Mucosa of rectum (tissue), 2 donors: ENCODE data around the gene CD248.
A peak's percentile ranks its signal among the peaks of the same experiment; 100 is the strongest.
"Not testable (repeated sequence)": the region's sequence is repeated elsewhere in the genome, so short reads cannot be mapped to it uniquely, and the experiment has no call there.

Experiments
- H3K27ac ChIP-seq, 2 donors: one replicate each; pipeline ENCODE4 v1.7.0; 2013; ENCODE audit warnings: inconsistent platforms in 2 of 2, low read depth in 2 of 2, low read length in 2 of 2
- H3K27me3 ChIP-seq, 2 donors: one replicate each; pipeline ENCODE4 v1.7.0; 2013; ENCODE audit warnings: low read length in 2 of 2; ENCODE audit not compliant: control insufficient read depth in 2 of 2, insufficient read depth in 2 of 2
- H3K36me3 ChIP-seq, 2 donors: one replicate each; pipeline ENCODE4 v1.7.0; 2013; ENCODE audit warnings: low read length in 2 of 2; ENCODE audit not compliant: control insufficient read depth in 2 of 2, insufficient read depth in 2 of 2
- H3K4me1 ChIP-seq, 2 donors: one replicate each; pipeline ENCODE4 v1.7.0; 2013; ENCODE audit warnings: low read length in 2 of 2, mild to moderate bottlenecking in 1 of 2; ENCODE audit not compliant: control insufficient read depth in 2 of 2, insufficient read depth in 2 of 2
- H3K4me3 ChIP-seq, 2 donors: one replicate each; pipeline ENCODE4 v1.7.0; 2013; ENCODE audit warnings: low read length in 2 of 2
- H3K9ac ChIP-seq, 2 donors: one replicate each; pipeline ENCODE4 v1.7.0; 2013; ENCODE audit warnings: low read length in 2 of 2, low read depth in 1 of 2, mild to moderate bottlenecking in 1 of 2
- H3K9me3 ChIP-seq, 2 donors: one replicate each; pipeline ENCODE4 v1.7.0; 2013; ENCODE audit warnings: low read length in 2 of 2; ENCODE audit not compliant: control insufficient read depth in 2 of 2
- donor health status: healthy.
- donor health status: Normal muscosa, but diverticular disease.

CD248 gene

DNA sequence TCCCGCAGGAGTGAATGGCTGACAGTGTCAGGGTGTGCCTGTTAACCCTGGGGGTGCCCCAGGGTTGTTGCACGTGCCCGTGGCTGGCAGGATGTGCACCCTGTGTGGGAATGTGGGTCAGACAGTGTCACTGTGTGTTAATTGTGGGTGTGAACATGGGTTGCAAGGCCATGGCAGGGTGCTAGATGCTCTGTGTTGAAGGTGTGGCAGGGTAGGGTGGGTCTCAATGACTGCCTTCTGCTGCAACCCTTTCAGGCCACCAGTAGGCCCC is 11.1 kb upstream of the CD248 start:
- Histone ChIP-seq H3K27ac (peak overlapping the region in 1 of 2 donors; percentile 58), H3K4me1 (peaks cover 14 to 15% of the 10 kb centered on the region in 2 donors), H3K9ac (no peak overlapping the region), H3K4me3 (no peak overlapping the region), H3K27me3 (no peaks in the 10 kb centered on the region), H3K36me3 (peaks cover 0 to 7% of the 10 kb centered on the region in 2 donors), H3K9me3 (no peaks in the 10 kb centered on the region)

DNA sequence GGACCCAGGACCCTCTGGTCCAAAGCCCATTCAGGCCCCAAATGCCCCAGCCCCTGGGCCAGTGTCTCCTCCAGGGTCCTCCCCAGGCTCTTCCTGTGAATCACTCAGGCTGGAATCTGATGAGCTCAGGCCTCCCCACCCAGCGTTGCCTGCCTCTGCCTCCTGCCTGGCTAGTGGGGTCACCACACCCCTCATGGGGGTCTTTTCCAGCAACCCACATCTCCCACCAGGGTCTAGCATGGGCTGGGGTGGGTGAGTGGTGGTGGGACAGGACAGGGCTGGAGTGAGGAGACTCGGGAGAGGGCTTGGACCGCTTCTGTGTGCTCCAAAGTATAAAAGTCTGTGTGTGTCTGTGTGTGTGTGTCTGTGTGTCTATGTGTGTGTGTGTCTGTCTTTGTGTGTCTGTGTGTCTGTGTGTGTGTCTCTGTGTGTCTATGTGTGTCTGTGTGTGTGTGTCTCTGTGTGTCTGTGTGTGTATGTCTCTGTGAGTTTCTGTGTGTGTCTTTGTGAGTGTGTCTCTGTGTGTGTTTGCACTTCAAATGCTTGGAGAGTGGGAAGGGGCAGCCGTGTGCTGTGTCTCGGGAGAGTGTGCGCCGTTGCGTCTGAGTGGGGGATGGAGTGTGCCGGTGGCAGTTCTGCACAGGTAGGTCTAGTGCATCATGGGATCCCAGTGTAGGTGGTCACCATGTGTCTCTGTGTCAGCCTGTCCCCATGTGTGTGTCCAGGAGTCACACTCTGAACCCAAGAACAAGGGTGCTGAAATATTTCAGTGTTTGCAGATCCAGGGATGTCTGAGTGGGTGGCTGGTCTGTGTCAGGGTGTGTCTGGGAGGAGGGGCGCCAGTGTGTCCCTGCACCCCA is 10.6 kb upstream of the CD248 start:
- no peaks in the 10 kb centered on the region for H3K27me3 ChIP-seq
- peaks cover 14 to 15% of the 10 kb centered on the region in 2 donors for H3K4me1 ChIP-seq
- peaks cover 0 to 4% of the 10 kb centered on the region in 2 donors for H3K36me3 ChIP-seq
- H3K27ac ChIP-seq: peak overlapping the region; percentile 35 to 58
- no peak overlapping the region for H3K4me3 ChIP-seq
- H3K9ac ChIP-seq: no peak overlapping the region
- no peaks in the 10 kb centered on the region for H3K9me3 ChIP-seq

DNA sequence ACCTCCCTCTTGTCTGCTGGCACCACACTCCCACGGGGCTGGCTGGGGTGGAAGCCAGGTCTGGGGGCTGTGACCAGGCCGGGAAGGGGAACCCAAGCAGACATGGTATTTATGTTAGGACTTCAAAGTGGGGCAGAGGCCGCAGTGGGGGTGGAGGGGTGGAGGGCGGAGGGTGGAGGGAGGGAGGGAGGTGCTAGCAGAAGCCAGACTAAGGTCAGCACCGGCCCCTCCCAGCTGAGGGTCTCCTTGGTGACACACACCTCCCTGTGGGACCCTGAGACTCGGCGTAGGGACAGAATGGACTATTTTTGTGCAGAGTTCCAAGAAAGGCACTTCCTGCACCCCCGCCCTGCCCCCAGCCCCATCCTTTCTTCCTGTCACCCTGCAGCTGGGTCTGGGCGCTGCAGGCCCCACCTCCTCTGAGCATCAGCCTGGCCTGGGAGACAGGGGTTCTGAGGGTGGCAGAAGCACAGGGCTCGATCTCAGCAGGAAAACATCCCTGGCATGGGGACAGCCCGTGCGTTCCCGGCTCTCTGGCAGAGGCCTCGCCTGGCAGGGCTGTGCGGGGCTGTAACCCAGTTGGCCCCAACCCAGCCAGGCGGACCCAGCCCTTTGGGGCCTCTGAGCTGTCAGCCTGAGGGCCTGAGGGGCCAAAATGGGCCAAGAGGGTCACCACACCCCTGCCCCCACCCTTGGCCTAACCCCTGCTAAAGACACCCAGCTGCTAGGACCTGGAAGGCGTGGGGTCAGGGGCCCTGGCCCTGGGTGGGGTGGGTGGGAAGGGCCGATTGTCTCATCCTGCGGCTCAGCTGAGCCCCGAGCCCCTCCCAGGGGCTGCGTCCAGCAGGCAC is 9.6 kb upstream of the CD248 start:
- no peaks in the 10 kb centered on the region for H3K27me3 ChIP-seq
- H3K4me3 ChIP-seq: no peak overlapping the region
- H3K9ac ChIP-seq: no peak overlapping the region
- H3K27ac ChIP-seq: peak overlapping the region in 1 of 2 donors; percentile 35
- H3K36me3 ChIP-seq: no peaks in the 10 kb centered on the region
- H3K9me3 ChIP-seq: no peaks in the 10 kb centered on the region
- H3K4me1 ChIP-seq: peaks cover 14 to 15% of the 10 kb centered on the region in 2 donors

- Histone ChIP-seq H3K36me3 (no peaks in the 10 kb centered on the region), H3K27ac (peak overlapping the region in 1 of 2 donors; percentile 9), H3K4me3 (no peak overlapping the region), H3K4me1 (peaks cover 14 to 15% of the 10 kb centered on the region in 2 donors), H3K27me3 (no peaks in the 10 kb centered on the region), H3K9ac (no peak overlapping the region), H3K9me3 (no peaks in the 10 kb centered on the region)
Observed at GRCh38 chr11:66325263-66325671, 8.4 kb upstream of the CD248 start.

- no peaks in the 10 kb centered on the region for H3K36me3 ChIP-seq
- no peaks in the 10 kb centered on the region for H3K27me3 ChIP-seq
- no peak overlapping the region for H3K4me3 ChIP-seq
- H3K9ac ChIP-seq: no peak overlapping the region
- H3K4me1 ChIP-seq: peaks cover 14 to 15% of the 10 kb centered on the region in 2 donors
- H3K27ac ChIP-seq: no peak overlapping the region
- no peaks in the 10 kb centered on the region for H3K9me3 ChIP-seq
Observed at GRCh38 chr11:66324664-66325063, 7.8 kb upstream of the CD248 start.

DNA sequence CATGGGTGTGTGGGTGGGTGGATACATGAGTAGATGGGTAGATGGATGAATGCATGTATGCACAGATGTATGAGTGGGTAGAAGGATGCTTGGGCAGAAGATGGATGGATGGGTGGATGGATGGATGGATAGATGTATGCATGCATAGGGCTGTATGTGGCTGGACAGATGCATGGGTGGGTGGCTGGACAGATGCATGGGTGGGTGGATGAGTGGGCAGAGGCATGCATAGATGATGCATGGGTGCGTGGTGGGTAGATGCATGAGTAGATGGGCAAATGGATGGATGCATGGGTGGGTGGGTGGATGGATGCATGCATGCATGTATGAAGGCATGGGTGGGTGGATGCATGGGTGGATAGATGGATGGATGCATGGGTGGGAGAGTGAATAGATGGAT is 6.8 kb upstream of the CD248 start:
- Histone ChIP-seq H3K4me3 (no peak overlapping the region), H3K27ac (no peak overlapping the region), H3K4me1 (peaks cover 13% of the 10 kb centered on the region in 2 donors), H3K27me3 (no peaks in the 10 kb centered on the region), H3K9me3 (no peaks in the 10 kb centered on the region), H3K36me3 (no peaks in the 10 kb centered on the region), H3K9ac (no peak overlapping the region)

DNA sequence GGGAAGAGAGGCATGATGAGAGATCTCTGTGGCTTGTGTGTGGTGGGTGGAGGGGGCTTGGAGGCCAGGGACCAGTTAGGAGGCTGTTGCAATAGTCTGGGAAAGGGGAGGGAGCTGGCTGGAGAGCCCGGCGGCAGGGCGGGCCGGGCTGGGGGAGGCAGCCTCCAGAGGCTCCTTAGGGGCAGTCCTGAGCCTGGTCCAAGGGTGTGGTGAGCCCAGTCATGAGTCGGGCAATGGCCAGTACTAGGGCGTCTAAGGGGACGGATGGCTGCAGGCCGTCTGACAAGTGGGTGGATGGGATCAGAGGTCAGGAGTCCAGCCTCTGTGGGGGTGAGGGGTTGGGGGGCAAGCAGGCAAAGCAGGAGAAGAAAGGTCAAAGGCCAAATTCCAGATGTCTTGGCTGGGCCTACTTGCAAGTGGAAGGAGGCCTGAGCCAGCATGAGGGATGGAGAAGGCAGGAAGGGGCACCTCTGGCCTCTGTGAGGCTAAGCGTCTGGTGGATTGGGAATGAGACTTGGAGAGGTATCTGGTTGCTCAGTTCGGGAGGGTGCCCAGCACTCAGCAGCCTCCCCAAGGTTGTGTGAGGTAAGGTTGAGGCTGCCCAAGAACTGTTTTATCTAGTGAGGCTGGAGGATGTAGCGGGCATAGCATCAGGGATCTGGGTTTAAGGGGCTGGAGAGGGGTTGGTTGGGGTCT is 6.0 kb upstream of the CD248 start:
- no peaks in the 10 kb centered on the region for H3K9me3 ChIP-seq
- no peak overlapping the region for H3K27ac ChIP-seq
- H3K36me3 ChIP-seq: no peaks in the 10 kb centered on the region
- peaks cover 12% of the 10 kb centered on the region in 2 donors for H3K4me1 ChIP-seq
- no peak overlapping the region for H3K9ac ChIP-seq
- no peak overlapping the region for H3K4me3 ChIP-seq
- no peaks in the 10 kb centered on the region for H3K27me3 ChIP-seq

GRCh38 chr11:66321606-66322005 is 4.8 kb upstream of the CD248 start:
- H3K27ac ChIP-seq: no peak overlapping the region
- no peak overlapping the region for H3K9ac ChIP-seq
- H3K9me3 ChIP-seq: no peaks in the 10 kb centered on the region
- H3K4me1 ChIP-seq: peaks cover 9% of the 10 kb centered on the region in 2 donors
- H3K36me3 ChIP-seq: no peaks in the 10 kb centered on the region
- H3K27me3 ChIP-seq: no peaks in the 10 kb centered on the region
- no peak overlapping the region for H3K4me3 ChIP-seq

GRCh38 chr11:66320748-66321147 is 3.9 kb upstream of the CD248 start:
- not testable (repeated sequence) for H3K9me3 ChIP-seq, H3K9ac ChIP-seq, H3K27me3 ChIP-seq, H3K4me1 ChIP-seq, H3K36me3 ChIP-seq, H3K27ac ChIP-seq, H3K4me3 ChIP-seq

DNA sequence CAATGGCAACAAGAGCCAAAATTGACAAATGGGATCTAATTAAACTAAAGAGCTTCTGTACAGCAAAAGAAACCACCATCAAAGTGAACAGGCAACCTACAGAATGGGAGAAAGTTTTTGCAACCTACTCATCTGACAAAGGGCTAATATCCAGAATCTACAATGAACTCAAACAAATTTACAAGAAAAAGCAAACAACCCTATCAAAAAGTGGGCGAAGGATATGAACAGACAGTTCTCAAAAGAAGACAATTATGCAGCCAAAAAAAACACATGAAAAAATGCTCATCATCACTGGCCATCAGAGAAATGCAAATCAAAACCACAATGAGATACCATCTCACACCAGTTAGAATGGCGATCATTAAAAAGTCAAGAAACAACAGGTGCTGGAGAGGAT is 3.4 kb upstream of the CD248 start:
- H3K36me3 ChIP-seq, H3K9ac ChIP-seq, H3K9me3 ChIP-seq, H3K27me3 ChIP-seq, H3K4me3 ChIP-seq, H3K27ac ChIP-seq: not testable (repeated sequence)
- peaks cover 9 to 11% of the 10 kb centered on the region in 2 donors for H3K4me1 ChIP-seq
